ENCODE measurements around the gene SMAP2. TPM values are rescaled to one million over a fixed set of nuclear protein-coding genes. Genes with fewer than 3 reads are reported as not detected.

SMAP2 gene
- total and polyA plus RNA-seq, 10 of the 15 experiments (the other 5 are each of a cell fraction or from before 2014, with no cell fraction given) = 33.4 to 177 (median 105) TPM

GRCh38 chr1:40411294-40411693, 37.8 kb downstream of the SMAP2 start:
- Histone ChIP-seq H3K9ac (ENCODE audit: control insufficient read depth, insufficient read depth, low read length) (no peak overlapping the region), H3K36me3 (ENCODE audit: control insufficient read depth in 2 of 2, insufficient read depth in 2 of 2, low read length in 1 of 2) (peaks cover 16 to 55% of the 10 kb centered on the region in 2 experiments), H4K20me1 (ENCODE audit: control insufficient read depth, insufficient read depth) (no peaks in the 10 kb centered on the region), H3K4me1 (ENCODE audit: control insufficient read depth, insufficient read depth, low read length) (no peaks in the 10 kb centered on the region), H3K4me2 (ENCODE audit: control insufficient read depth, insufficient read depth) (no peak overlapping the region), H3K27me3 (replicated peaks in 1 of 2; ENCODE audit: control insufficient read depth in 2 of 2, insufficient read depth in 2 of 2, low read length in 1 of 2) (no peaks in the 10 kb centered on the region), H2AFZ (ENCODE audit: control insufficient read depth, low read depth, low read length) (no peak overlapping the region), H3K27ac (ENCODE audit: control insufficient read depth, insufficient read depth) (no peak overlapping the region), H3K79me2 (ENCODE audit: control insufficient read depth, insufficient read depth, low read length) (peaks cover 15% of the 10 kb centered on the region), H3K9me3 (replicated peaks; ENCODE audit: control insufficient read depth, insufficient read depth, low read length) (no peaks in the 10 kb centered on the region), H3K4me3 (no peak overlapping the region)
- CTCF ChIA-PET = interaction anchor here (0.8 to 3.1 kb wide), 11 partner anchors 10 to 327 kb away, joined by 3 to 13 read pairs (median 4); no protein-coding TSS in a partner anchor
- intact Hi-C loops (cut with micrococcal nuclease; ENCODE audit: unreplicated experiment) (no loop called here), in situ Hi-C loops (cut with MboI) (no loop called here)
- 97% methylated on average over 5 of the region's 5 CpGs for WGBS (ENCODE audit: insufficient coverage, insufficient replicate concordance, low lambda C conversion rate, missing lambda C conversion rate)
- DNase-seq (ENCODE audit: low read depth, low spot score) = no peak
- FAIRE-seq = no peak
- SMC1A ChIA-PET (ENCODE audit: uncharacterized antibody, unreplicated experiment) = interaction anchor here (0.6 to 2.2 kb wide), 8 partner anchors 24 to 269 kb away, joined by 3 to 8 read pairs (median 3); no protein-coding TSS in a partner anchor
- TF ChIP-seq RB1 (IDR thresholded peaks at IDR 0.05; ENCODE audit: borderline replicate concordance) (no peak), FOS (IDR thresholded peaks at IDR 0.05; ENCODE audit: borderline replicate concordance, extremely low read depth, insufficient read length) (no peak), ZSCAN29 (IDR thresholded peaks at IDR 0.05) (no peak), RELB (IDR thresholded peaks at IDR 0.05; ENCODE audit: low read depth) (no peak), EZH2 (IDR thresholded peaks at IDR 0.05; ENCODE audit: borderline replicate concordance, control insufficient read depth, low read depth, low read length) (no peak), NFIC (IDR thresholded peaks at IDR 0.05; ENCODE audit: low read depth, low read length) (no peak), SUPT20H (IDR thresholded peaks at IDR 0.05; ENCODE audit: borderline replicate concordance, control insufficient read depth, low read depth, low read length) (no peak), HCFC1 (IDR thresholded peaks at IDR 0.05; ENCODE audit: low read length) (no peak), RFX5 (IDR thresholded peaks at IDR 0.05; ENCODE audit: low read depth, low read length) (no peak), CBFB (IDR thresholded peaks at IDR 0.05; ENCODE audit: low read depth) (no peak), FOXM1 (IDR thresholded peaks at IDR 0.05; ENCODE audit: low read depth, low read length) (no peak), SKIL (IDR thresholded peaks at IDR 0.05; ENCODE audit: low read depth, poor library complexity, severe bottlenecking) (no peak), ZBED1 (IDR thresholded peaks at IDR 0.05; ENCODE audit: borderline replicate concordance) (no peak), CHD4 (IDR thresholded peaks at IDR 0.05) (no peak), BCLAF1 (IDR thresholded peaks at IDR 0.05) (no peak)
- RAD21 ChIA-PET (ENCODE audit: unreplicated experiment) = interaction anchor here (1.7 kb wide), 1 partner anchor 73 kb away, joined by 9 read pairs; no protein-coding TSS in a partner anchor
- BruUV-seq (replicated peaks) = no TSS peak
- POLR2A ChIA-PET = no interaction called here
- ATAC-seq = no peak

Measured in GM12878 (cell line).